Activated CD4-positive, alpha-beta T cell treated with anti-CD3 and anti-CD28 coated beads for 1 hour (primary cell): Measurements from ENCODE around the gene TRIM59.

Experiments used
- DNase-seq: peaks from one replicate; pipeline ENCODE4 v3.0.0-alpha.2; 2020

Gene TRIM59

GRCh38 chr3:160401291-160402095 lies 48.1 kb downstream of the TRIM59 start:
- DNase-seq: no peak

DNA sequence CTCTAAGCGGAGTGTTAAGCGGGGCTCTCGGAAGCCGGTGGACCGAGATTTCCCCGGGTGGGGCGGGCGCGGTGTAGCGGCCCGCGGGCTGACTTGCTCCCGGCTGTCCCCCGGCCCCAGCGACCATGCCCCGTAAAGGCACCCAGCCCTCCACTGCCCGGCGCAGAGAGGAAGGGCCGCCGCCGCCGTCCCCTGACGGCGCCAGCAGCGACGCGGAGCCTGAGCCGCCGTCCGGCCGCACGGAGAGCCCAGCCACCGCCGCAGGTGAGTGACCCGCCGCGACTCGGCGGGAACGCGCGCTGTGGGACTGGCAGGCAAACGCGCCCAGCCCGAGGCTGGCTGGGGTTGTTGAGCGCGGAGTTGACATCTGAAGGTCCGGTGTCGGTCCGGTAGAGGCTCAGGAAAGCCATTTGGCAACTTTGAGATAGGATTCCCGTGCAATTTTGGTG lies 48.9 kb downstream of the TRIM59 start:
- DNase-seq: no peak

DNA sequence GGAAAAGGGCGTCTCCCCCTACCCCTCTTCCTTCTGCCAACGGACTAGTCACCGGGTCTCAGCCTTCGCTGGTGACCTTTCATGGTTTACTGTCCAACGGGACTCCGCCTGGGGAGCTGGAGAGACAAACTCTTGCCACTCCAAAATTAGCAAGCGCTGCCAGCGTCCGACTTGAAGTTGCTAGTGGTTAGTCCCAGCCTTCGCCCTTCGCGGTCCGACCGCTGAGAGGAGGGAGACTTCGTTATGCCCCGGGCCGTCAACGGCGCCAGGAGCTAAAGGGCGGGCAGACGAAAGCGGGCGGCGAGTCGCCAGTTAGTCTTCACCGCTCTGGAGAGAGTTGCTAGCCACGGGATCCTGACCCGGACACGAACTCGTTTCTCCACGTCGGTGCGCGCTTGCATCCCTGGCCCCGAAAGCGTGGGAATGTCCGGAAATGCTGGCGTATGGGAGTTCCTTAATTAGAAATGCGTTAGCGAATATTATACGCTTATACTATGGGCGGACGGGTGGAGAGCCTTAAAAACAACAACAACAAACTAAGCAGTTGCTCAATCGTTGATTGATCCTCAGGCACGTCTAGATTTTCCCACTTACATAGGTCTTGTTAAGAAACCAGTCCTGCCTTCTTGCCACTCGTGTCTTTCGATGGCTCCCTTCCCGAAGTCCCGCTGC lies 49.4 kb downstream of the TRIM59 start:
- DNase-seq: peak; percentile 11

DNA sequence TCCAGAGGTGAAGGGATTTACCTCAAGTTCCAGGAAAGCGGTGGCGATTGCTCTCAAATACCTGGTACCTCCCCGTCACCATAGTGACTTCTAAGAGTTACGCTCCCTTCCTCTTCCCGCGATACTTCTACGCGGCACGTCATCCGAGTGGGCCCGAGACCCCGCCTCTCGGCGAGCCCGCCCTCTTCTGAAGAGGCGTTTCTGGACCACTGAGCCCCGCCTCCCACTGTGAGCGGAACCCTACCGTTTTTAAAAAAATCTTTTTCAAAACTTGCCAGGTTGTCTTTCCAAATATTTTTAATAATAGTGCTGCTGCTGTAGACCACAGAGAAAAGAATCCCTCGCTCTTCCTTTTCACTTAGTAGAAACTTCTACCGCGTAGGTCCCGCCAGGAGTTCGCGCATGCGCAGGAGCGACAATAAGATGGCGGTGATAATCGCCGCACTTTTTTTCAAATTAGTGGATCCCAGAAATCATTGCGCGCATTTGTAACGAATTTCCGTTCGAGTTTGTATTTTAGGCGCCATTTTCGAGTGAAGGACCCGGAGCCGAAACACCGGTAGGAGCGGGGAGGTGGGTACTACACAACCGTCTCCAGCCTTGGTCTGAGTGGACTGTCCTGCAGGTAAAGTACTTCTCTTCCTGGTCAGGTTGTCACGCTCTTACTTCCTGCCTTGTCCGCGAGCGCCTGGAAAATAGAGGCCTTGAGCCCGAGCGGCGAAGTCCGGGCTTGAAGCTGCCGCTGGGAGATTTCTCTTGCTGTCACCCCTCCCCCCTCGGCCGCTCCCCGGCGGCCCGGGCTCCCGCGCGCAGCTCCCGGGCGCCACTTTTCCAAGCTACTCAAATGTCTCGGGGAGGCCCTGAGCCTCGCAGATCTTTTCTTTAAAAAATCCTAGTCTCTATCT lies 50.2 kb downstream of the TRIM59 start, which contains the start of the genes IFT80 and SMC4:
TSS of gene IFT80 (minus strand) at position 101 of the 905 bp plus-strand sequence. CDS start 14,625 bp downstream, outside the sequence.
TSS of gene SMC4 (plus strand) at position 526 of the 905 bp plus-strand sequence. CDS start 1,177 bp downstream, outside the sequence.
- DNase-seq: peak; percentile 95

DNA sequence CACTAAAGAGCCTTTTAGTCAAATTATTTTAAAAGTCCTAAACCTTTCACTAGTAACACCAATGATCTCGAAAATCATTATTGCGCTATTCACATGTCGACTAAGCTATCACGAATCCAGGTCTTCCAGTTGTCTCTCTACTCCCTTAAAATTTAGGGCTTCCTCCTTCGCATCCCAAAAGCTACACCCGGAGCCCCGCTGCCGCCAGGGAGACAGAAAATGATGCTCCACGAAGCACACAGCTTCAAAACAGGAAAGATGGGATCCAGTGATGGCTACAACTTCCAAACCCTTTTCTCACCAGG lies 50.8 kb downstream of the TRIM59 start:
- no peak for DNase-seq

- DNase-seq: no peak
Observed at GRCh38 chr3:160395297-160395696, 54.3 kb downstream of the TRIM59 start.

DNA sequence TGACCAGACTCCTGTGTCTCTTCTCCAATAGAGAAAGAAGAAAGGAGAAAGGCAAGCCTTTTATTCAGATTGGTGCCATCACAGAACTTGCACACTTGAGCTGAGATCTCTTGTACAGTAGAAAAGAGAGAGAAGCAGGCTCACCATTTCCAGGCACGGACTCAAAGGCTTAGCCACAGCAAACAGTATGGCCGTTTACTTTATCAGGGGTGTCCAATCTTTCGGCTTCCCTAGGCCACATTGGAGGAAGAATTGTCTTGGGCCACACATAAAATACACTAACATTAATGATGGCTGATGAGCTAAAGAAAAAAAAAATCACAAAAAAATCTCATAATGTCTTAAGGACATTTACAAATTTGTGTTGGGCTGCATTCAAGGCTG lies 55.6 kb downstream of the TRIM59 start:
- no peak for DNase-seq

DNA sequence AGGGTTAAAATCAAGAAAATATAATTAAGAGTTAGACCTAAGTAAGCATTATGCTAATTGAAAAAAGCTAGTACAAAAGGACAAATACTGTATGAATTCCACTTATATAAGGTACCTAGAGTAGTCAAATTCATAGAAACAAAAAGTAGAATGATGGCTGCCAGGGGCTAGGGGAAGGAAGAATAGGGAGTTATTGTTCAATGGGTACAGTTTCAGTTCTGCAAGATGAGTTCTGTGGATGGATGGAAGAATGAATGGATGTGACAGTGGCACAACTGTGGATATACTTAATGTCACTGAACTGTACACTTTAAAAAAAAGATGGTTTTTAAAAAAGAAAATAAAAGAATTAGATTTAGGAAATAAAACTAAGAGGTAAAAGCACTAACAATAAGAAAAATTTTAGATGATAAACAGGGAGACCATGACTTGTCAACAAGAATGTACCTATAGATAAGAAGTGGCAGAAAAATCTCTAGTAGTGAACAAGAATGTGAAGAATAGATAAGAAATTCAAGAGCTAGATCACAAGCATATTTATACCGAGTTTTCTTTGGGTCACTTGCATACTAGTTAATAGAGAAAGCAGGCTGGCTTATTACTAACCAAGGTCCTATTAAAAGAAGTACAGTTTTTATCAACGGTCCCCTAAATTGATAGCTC lies 56.1 kb downstream of the TRIM59 start:
- no peak for DNase-seq

DNA sequence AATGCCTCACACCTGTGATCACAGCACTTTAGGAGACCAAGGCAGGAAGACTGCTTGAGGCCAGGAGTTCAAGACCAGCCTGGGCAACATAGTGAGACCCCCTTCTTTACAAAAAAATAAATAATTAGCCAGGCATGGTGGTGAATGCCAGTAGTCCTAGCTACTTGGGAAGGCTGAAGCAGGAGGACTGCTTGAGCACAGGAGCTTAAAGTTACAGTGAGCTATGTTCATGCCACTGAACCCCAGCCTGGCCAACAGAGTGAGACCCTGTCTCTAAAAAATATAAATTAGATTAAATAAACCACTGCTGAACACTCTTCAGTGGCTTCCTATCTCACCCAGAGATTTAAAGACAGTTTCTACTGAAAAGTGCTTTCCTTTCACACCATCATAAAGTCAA lies 56.8 kb downstream of the TRIM59 start:
- DNase-seq: no peak

DNA sequence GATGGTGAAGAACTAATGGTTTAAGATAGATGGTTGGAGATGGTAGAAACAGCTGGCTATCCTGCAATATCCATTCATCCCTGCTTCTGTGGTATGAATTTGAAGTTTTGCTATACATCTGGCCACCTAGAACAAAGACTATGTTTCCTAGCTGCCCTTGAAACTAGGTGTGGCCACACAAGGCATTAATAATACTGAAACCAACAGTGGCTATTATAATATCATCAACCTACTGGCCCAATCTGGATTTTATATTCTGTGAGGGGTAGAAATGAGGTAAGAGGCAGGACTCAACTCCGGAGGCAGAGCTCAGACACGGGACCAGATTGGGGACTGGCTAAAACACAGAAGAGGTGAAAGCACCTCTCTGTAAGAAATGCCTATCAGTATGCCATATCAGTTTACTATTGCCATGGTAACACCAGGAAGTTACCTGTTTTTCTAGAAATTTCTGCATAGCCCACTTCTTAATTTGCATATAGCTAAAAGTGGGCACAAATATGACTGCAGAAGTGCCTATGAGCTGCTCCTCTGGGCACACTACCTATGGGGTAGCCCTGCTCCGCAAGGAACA lies 58.9 kb downstream of the TRIM59 start:
- DNase-seq: no peak
